K562 (cell line): Measurements from ENCODE around the gene C1orf87. TPM values are rescaled to one million over a fixed set of nuclear protein-coding genes. Genes with fewer than 3 reads are reported as not detected.

Experiments
- ATAC-seq: fragments of 200-7000 bp; cut with Tn5 transposase; 3 replicates; pipeline ENCODE4 v1.9.1; 2020; ENCODE audit warnings: moderate library complexity
- BruUV-seq: library from RNA; stranded (reverse); fragments of 400-500 nt; replicated peaks from 2 replicates; lab custom pipeline; 2021; lab: Mats Ljungman, UMichigan
- CTCF ChIA-PET: fragments of 300-600 bp; formaldehyde crosslinking; extraction: SDS; loops from one replicate; lab custom pipeline; 2021; ENCODE audit warnings: low intra/inter-chr PET ratio; lab: Yijun Ruan, JAX
- POLR2A ChIA-PET: fragments of 300-600, 350-650 bp; sonication (Branson Sonifier 250); formaldehyde crosslinking; extraction: SDS; loops from one replicate; lab custom pipeline; 2021; ENCODE audit warnings: antibody characterized with exemption, inconsistent platforms; lab: Yijun Ruan, JAX
- DNase-seq, 4 experiments: peaks; one replicate each; pipeline versions ENCODE4 v3.0.0 to v3.0.0-alpha.2; 2011 to 2018; ENCODE audit warnings: low spot score in 3 of 4, mixed read lengths in 3 of 4; ENCODE audit errors: extremely low read depth in 1 of 4
- FAIRE-seq: peaks from 2 replicates; lab custom pipeline; 2011; peaks lifted over from hg19 to GRCh38; lab: Jason Lieb, UNC
- H2AFZ ChIP-seq: 2 replicates; pipeline ENCODE4 v1.6.0; 2011; ENCODE audit warnings: low read depth, low read length, control low read depth, inconsistent platforms
- H3K27ac ChIP-seq: fragments of 200-600 bp; 3 replicates; pipeline ENCODE4 v1.8.0; 2011; ENCODE audit warnings: low read depth, mild to moderate bottlenecking, control low read depth, inconsistent platforms, low read length, moderate library complexity, mixed read lengths; ENCODE audit errors: extremely low read depth
- H3K27me3 ChIP-seq, 2 experiments: fragments of 300-600 bp in 1 of 2; 2 replicates in 1 of 2; 3 replicates in 1 of 2; pipeline versions ENCODE4 v1.6.0 to v1.8.0; 2011; ENCODE audit warnings: inconsistent platforms in 2 of 2, low read length in 2 of 2, mild to moderate bottlenecking in 1 of 2, mixed read lengths in 1 of 2, moderate library complexity in 1 of 2; ENCODE audit not compliant: control insufficient read depth in 2 of 2, insufficient read depth in 2 of 2
- H3K36me3 ChIP-seq: fragments of 300-600 bp; 3 replicates; pipeline ENCODE4 v1.8.0; 2011; ENCODE audit warnings: mild to moderate bottlenecking, low read length, inconsistent platforms; ENCODE audit not compliant: control insufficient read depth, insufficient read depth
- H3K4me1 ChIP-seq, 2 experiments: fragments of 200-600 bp in 1 of 2; replicated peaks in 1 of 2; 2 replicates in 1 of 2; 3 replicates in 1 of 2; pipeline versions ENCODE4 v1.5.1 to v1.8.0; 2011; ENCODE audit warnings: inconsistent platforms in 2 of 2, low read length in 2 of 2, mild to moderate bottlenecking in 1 of 2, mixed read lengths in 1 of 2, moderate library complexity in 1 of 2; ENCODE audit not compliant: control insufficient read depth in 2 of 2, insufficient read depth in 2 of 2
- H3K4me2 ChIP-seq: 2 replicates; pipeline ENCODE4 v1.6.1; 2011; ENCODE audit warnings: low read length, control low read depth, inconsistent platforms, mixed read lengths; ENCODE audit not compliant: insufficient read depth
- H3K4me3 ChIP-seq: fragments of 200-600 bp; sonication (generic), shearing (Covaris generic); 2 replicates; pipeline ENCODE4 v1.5.1; 2016; ENCODE audit warnings: control low read depth, inconsistent platforms
- H3K79me2 ChIP-seq: fragments of 200-600 bp; 3 replicates; pipeline ENCODE4 v1.8.0; 2011; ENCODE audit warnings: low read length, inconsistent platforms; ENCODE audit not compliant: control insufficient read depth, insufficient read depth
- H3K9ac ChIP-seq, 2 experiments: 2 replicates each; pipeline versions ENCODE4 v1.6.0 to v1.6.1; 2011; ENCODE audit warnings: low read depth in 2 of 2, low read length in 2 of 2, control low read depth in 1 of 2, inconsistent platforms in 1 of 2, mild to moderate bottlenecking in 1 of 2, mixed read lengths in 1 of 2; ENCODE audit not compliant: insufficient read depth in 1 of 2
- H3K9me1 ChIP-seq: one replicate; pipeline ENCODE4 v1.6.0; 2011; ENCODE audit warnings: inconsistent platforms, mild to moderate bottlenecking, low read length, moderate library complexity; ENCODE audit not compliant: control insufficient read depth, insufficient read depth
- H3K9me3 ChIP-seq: replicated peaks from 2 replicates; pipeline ENCODE4 v1.5.1; 2011; ENCODE audit warnings: low read depth, low read length, inconsistent platforms; ENCODE audit not compliant: control insufficient read depth, insufficient read depth
- H4K20me1 ChIP-seq: replicated peaks from 2 replicates; pipeline ENCODE4 v1.6.1; 2011; ENCODE audit warnings: low read length, inconsistent platforms, mixed read lengths; ENCODE audit not compliant: control insufficient read depth, insufficient read depth
- BCL6 ChIP-seq: fragments of 250-450 bp; sonication (Bioruptor Pico); IDR thresholded peaks from 2 replicates; pipeline ENCODE4 v1.4.0; 2020
- BRCA1 ChIP-seq, 2 experiments: fragments of 450-650 bp in 1 of 2; sonication (generic) in 1 of 2; formaldehyde crosslinking in 1 of 2; IDR thresholded peaks; 2 replicates each; pipeline versions ENCODE4 v1.5.0 to v1.6.1; 2017 to 2020; ENCODE audit warnings: mild to moderate bottlenecking in 1 of 2, missing genetic modification reagents in 1 of 2
- GATA2 ChIP-seq: sonication (generic); formaldehyde crosslinking; IDR thresholded peaks from 2 replicates; pipeline ENCODE4 v1.4.0; 2020; ENCODE audit warnings: mild to moderate bottlenecking, missing genetic modification reagents
- KLF6 ChIP-seq: fragments of 250-450 bp; sonication (Bioruptor Pico); IDR thresholded peaks from 2 replicates; pipeline ENCODE4 v1.4.0; 2020; ENCODE audit warnings: mild to moderate bottlenecking, moderate library complexity, borderline replicate concordance
- OTX1 ChIP-seq: fragments of 450-650 bp; formaldehyde crosslinking; IDR thresholded peaks from 2 replicates; pipeline ENCODE4 v1.4.0; 2022; ENCODE audit warnings: mild to moderate bottlenecking
- POLR2B ChIP-seq: fragments of 450-650 bp; IDR thresholded peaks from 2 replicates; pipeline ENCODE4 v1.6.1; 2018; ENCODE audit warnings: low read depth; ENCODE audit not compliant: partially characterized antibody
- PTBP1 ChIP-seq: fragments of 200-400 bp; formaldehyde crosslinking; IDR thresholded peaks from 2 replicates; pipeline ENCODE4 v1.6.1; 2017; ENCODE audit warnings: low read depth, low read length
- PURB ChIP-seq: sonication (generic); formaldehyde crosslinking; IDR thresholded peaks from 2 replicates; pipeline ENCODE4 v1.9.0; 2021; ENCODE audit warnings: low read depth, mild to moderate bottlenecking, missing genetic modification reagents
- RHOXF2B ChIP-seq: fragments of 250-450 bp; sonication (Bioruptor Pico); conservative IDR thresholded peaks from 2 replicates; pipeline ENCODE4 v1.5.1; 2021
- SIRT6 ChIP-seq: IDR thresholded peaks from one replicate; pipeline ENCODE4 v1.6.1; 2012; ENCODE audit warnings: low read depth, mild to moderate bottlenecking, control low read depth, inconsistent platforms, low read length, moderate library complexity
- SNRNP70 ChIP-seq: fragments of 200-400 bp; formaldehyde crosslinking; optimal IDR thresholded peaks from 2 replicates; pipeline ENCODE3; 2017; ENCODE audit warnings: low read depth, low read length
- XRCC4 ChIP-seq: IDR thresholded peaks from one replicate; pipeline ENCODE4 v1.6.1; 2011; ENCODE audit not compliant: insufficient read depth, insufficient read length; ENCODE audit errors: extremely low read depth
- ZNF212 ChIP-seq: fragments of 450-650 bp; formaldehyde crosslinking; IDR thresholded peaks from 2 replicates; pipeline ENCODE4 v1.4.0; 2020; ENCODE audit warnings: mild to moderate bottlenecking
- ZNF217 ChIP-seq: sonication (generic); formaldehyde crosslinking; IDR thresholded peaks from 2 replicates; pipeline ENCODE4 v1.8.0; 2022; ENCODE audit warnings: mild to moderate bottlenecking, missing genetic modification reagents
- in situ Hi-C: fragments of 300-500 bp; cut with MboI; formaldehyde crosslinking; loops from 4 replicates; pipeline ENCODE4 v1.15.0; 2018; ENCODE audit warnings: inconsistent platforms, mixed read lengths
- intact Hi-C: fragments of 100-400 bp; cut with micrococcal nuclease; formaldehyde crosslinking; loops from 2 replicates; pipeline ENCODE4 v1.14.2; 2022
- polyA plus RNA-seq, 8 experiments: library from polyadenylated mRNA; depleted of rRNA in 4 of 8; stranded (reverse) in 5 of 8; unstranded in 3 of 8; fragments of >200 nt; fragmentation: Nextera tagmentation in 2 of 8; fragmentation: Illumina TruSeq in 1 of 8; extraction: Ambion mirVana in 2 of 8; extraction: Trizol in 1 of 8; gene quantifications; 2 replicates each; pipeline versions ENCODE4 v1.2.1 to v1.2.3, GENCODE V29; 2011 to 2014; ENCODE audit warnings: inconsistent platforms in 1 of 8, missing spikeins in 1 of 8
- total RNA-seq, 7 experiments: library from RNA; depleted of rRNA in 6 of 7; stranded (reverse); fragments of >200 nt in 6 of 7; fragmentation: Illumina TruSeq in 2 of 7; extraction: Trizol in 2 of 7; gene quantifications; 2 replicates each; pipeline versions ENCODE4 v1.2.1 to v1.2.3, GENCODE V29; 2011 to 2021; ENCODE audit warnings: low replicate concordance in 1 of 7
- TF ChIP-seq, protein P1 (sequence below): fragments of 250-450 bp; sonication (Bioruptor Pico); IDR thresholded peaks from 2 replicates; pipeline ENCODE4 v1.8.0; 2021; ENCODE audit warnings: borderline replicate concordance, mild to moderate bottlenecking, moderate library complexity; ENCODE audit not compliant: poor library complexity, severe bottlenecking
- TF ChIP-seq, protein P2 (sequence below): IDR thresholded peaks from 2 replicates; pipeline ENCODE4 v1.6.1; 2016; ENCODE audit warnings: missing genetic modification characterization, missing compliant biosample characterization
- TF ChIP-seq, protein P3 (sequence below): fragments of 450-650 bp; IDR thresholded peaks from 2 replicates; pipeline ENCODE4 v1.6.1; 2017; ENCODE audit warnings: antibody characterized with exemption, mild to moderate bottlenecking

Gene C1orf87
- total and polyA plus RNA-seq, 9 of the 15 experiments (the other 6 are each of a cell fraction or from before 2014, with no cell fraction given): not detected

DNA sequence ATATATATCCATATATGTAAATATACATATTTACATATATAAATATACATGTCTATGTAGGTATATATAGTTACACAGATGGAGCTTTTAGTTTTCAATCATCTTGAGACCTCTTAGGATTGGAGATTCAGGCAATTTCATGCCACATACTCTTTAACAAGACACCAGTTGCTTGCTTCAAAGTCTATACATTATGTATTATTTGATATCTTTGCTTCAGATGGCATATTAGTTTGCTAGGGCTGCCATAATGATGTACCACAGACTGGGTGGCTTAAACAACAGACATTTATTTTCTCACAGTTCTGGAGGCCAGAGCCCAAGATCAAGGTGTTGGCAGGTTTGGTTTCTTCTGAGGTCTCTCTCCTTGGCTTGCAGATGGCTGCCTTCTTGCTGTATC, 14.1 kb upstream of the C1orf87 start:
- H3K4me1 ChIP-seq: no peaks in the 10 kb centered on the region
- no peaks in the 10 kb centered on the region for H4K20me1 ChIP-seq
- CTCF ChIA-PET: no interaction called here
- no peaks in the 10 kb centered on the region for H3K9me3 ChIP-seq
- TF ChIP-seq BRCA1 (IDR thresholded peaks at IDR 0.05) (no peak), BRCA1 (CRISPR knock-in tag; IDR thresholded peaks at IDR 0.05) (no peak), PTBP1 (no peak), KLF6 (CRISPR knock-in tag) (no peak), ZNF217 (CRISPR knock-in tag) (no peak), RHOXF2B (CRISPR knock-in tag) (no peak), SIRT6 (no peak), GATA2 (CRISPR knock-in tag) (no peak), SNRNP70 (no peak), BCL6 (CRISPR knock-in tag) (no peak), ZNF212 (CRISPR knock-in tag) (no peak), XRCC4 (no peak), OTX1 (CRISPR knock-in tag) (no peak), POLR2B (no peak), PURB (CRISPR knock-in tag) (no peak)
- TF ChIP-seq, protein P1, sequence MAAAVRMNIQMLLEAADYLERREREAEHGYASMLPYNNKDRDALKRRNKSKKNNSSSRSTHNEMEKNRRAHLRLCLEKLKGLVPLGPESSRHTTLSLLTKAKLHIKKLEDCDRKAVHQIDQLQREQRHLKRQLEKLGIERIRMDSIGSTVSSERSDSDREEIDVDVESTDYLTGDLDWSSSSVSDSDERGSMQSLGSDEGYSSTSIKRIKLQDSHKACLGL (CRISPR knock-in tag): no peak
- TF ChIP-seq, protein P2, sequence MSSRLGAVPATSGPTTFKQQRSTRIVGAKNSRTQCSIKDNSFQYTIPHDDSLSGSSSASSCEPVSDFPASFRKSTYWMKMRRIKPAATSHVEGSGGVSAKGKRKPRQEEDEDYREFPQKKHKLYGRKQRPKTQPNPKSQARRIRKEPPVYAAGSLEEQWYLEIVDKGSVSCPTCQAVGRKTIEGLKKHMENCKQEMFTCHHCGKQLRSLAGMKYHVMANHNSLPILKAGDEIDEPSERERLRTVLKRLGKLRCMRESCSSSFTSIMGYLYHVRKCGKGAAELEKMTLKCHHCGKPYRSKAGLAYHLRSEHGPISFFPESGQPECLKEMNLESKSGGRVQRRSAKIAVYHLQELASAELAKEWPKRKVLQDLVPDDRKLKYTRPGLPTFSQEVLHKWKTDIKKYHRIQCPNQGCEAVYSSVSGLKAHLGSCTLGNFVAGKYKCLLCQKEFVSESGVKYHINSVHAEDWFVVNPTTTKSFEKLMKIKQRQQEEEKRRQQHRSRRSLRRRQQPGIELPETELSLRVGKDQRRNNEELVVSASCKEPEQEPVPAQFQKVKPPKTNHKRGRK (tag): no peak
- TF ChIP-seq, protein P3, sequence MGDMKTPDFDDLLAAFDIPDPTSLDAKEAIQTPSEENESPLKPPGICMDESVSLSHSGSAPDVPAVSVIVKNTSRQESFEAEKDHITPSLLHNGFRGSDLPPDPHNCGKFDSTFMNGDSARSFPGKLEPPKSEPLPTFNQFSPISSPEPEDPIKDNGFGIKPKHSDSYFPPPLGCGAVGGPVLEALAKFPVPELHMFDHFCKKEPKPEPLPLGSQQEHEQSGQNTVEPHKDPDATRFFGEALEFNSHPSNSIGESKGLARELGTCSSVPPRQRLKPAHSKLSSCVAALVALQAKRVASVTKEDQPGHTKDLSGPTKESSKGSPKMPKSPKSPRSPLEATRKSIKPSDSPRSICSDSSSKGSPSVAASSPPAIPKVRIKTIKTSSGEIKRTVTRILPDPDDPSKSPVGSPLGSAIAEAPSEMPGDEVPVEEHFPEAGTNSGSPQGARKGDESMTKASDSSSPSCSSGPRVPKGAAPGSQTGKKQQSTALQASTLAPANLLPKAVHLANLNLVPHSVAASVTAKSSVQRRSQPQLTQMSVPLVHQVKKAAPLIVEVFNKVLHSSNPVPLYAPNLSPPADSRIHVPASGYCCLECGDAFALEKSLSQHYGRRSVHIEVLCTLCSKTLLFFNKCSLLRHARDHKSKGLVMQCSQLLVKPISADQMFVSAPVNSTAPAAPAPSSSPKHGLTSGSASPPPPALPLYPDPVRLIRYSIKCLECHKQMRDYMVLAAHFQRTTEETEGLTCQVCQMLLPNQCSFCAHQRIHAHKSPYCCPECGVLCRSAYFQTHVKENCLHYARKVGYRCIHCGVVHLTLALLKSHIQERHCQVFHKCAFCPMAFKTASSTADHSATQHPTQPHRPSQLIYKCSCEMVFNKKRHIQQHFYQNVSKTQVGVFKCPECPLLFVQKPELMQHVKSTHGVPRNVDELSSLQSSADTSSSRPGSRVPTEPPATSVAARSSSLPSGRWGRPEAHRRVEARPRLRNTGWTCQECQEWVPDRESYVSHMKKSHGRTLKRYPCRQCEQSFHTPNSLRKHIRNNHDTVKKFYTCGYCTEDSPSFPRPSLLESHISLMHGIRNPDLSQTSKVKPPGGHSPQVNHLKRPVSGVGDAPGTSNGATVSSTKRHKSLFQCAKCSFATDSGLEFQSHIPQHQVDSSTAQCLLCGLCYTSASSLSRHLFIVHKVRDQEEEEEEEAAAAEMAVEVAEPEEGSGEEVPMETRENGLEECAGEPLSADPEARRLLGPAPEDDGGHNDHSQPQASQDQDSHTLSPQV: no peak
- no peak for DNase-seq
- H3K79me2 ChIP-seq: no peaks in the 10 kb centered on the region
- no peak overlapping the region for H3K27ac ChIP-seq
- POLR2A ChIA-PET: no interaction called here
- no peaks in the 10 kb centered on the region for H3K27me3 ChIP-seq
- no peak for FAIRE-seq
- no peak overlapping the region for H3K4me2 ChIP-seq
- no peak overlapping the region for H3K9ac ChIP-seq
- no peaks in the 10 kb centered on the region for H3K9me1 ChIP-seq
- intact Hi-C loops (no loop called here), in situ Hi-C loops (no loop called here)
- no peaks in the 10 kb centered on the region for H3K36me3 ChIP-seq
- BruUV-seq: no TSS peak
- no peak overlapping the region for H3K4me3 ChIP-seq
- ATAC-seq: no peak
- no peak overlapping the region for H2AFZ ChIP-seq
